Measurements from ENCODE around the gene ZFYVE28.

Gene ZFYVE28

GRCh38 chr4:2340272-2341061 is 78.0 kb downstream of the ZFYVE28 start:
- TF ChIP-seq EZH2phosphoT487 (conservative IDR thresholded peaks at IDR 0.05; ENCODE audit: low read length): no peak
- TF ChIP-seq, protein P1, sequence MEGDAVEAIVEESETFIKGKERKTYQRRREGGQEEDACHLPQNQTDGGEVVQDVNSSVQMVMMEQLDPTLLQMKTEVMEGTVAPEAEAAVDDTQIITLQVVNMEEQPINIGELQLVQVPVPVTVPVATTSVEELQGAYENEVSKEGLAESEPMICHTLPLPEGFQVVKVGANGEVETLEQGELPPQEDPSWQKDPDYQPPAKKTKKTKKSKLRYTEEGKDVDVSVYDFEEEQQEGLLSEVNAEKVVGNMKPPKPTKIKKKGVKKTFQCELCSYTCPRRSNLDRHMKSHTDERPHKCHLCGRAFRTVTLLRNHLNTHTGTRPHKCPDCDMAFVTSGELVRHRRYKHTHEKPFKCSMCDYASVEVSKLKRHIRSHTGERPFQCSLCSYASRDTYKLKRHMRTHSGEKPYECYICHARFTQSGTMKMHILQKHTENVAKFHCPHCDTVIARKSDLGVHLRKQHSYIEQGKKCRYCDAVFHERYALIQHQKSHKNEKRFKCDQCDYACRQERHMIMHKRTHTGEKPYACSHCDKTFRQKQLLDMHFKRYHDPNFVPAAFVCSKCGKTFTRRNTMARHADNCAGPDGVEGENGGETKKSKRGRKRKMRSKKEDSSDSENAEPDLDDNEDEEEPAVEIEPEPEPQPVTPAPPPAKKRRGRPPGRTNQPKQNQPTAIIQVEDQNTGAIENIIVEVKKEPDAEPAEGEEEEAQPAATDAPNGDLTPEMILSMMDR (IDR thresholded peaks at IDR 0.05; ENCODE audit: insufficient read depth, low read length, poor library complexity, severe bottlenecking): no peak
- no peak overlapping the region for H3K27ac ChIP-seq (ENCODE audit: low read depth, low read length)
- H3K9ac ChIP-seq (ENCODE audit: low read length): no peak overlapping the region
- no peaks in the 10 kb centered on the region for H3K36me3 ChIP-seq (ENCODE audit: low read length)
- no peak overlapping the region for H2AFZ ChIP-seq (ENCODE audit: low read depth, low read length, severe bottlenecking)
- no peaks in the 10 kb centered on the region for H3K9me3 ChIP-seq (ENCODE audit: insufficient read depth, low read length)
- H4K20me1 ChIP-seq (ENCODE audit: low read depth, low read length): no peaks in the 10 kb centered on the region
- no peaks in the 10 kb centered on the region for H3K27me3 ChIP-seq (ENCODE audit: low read length)
- H3K79me2 ChIP-seq (ENCODE audit: insufficient read depth, low read length): no peaks in the 10 kb centered on the region
- H3K9me2 ChIP-seq (replicated peaks; ENCODE audit: insufficient read depth, low read length): no peaks in the 10 kb centered on the region
- H3K4me2 ChIP-seq (ENCODE audit: low read depth, low read length, poor library complexity, severe bottlenecking): no peak overlapping the region
- H3K4me3 ChIP-seq (ENCODE audit: insufficient read depth, low read length, poor library complexity, severe bottlenecking): no peak overlapping the region
- H3F3A ChIP-seq (ENCODE audit: insufficient read depth): no peaks in the 10 kb centered on the region

- Histone ChIP-seq H3K79me2 (ENCODE audit: insufficient read depth, low read length) (no peaks in the 10 kb centered on the region), H4K20me1 (ENCODE audit: low read depth, low read length) (no peaks in the 10 kb centered on the region), H3K9me3 (ENCODE audit: insufficient read depth, low read length) (no peaks in the 10 kb centered on the region), H2AFZ (ENCODE audit: low read depth, low read length, severe bottlenecking) (no peak overlapping the region), H3K4me2 (ENCODE audit: low read depth, low read length, poor library complexity, severe bottlenecking) (no peak overlapping the region), H3K27ac (ENCODE audit: low read depth, low read length) (no peak overlapping the region), H3K9me2 (replicated peaks; ENCODE audit: insufficient read depth, low read length) (no peaks in the 10 kb centered on the region), H3K36me3 (ENCODE audit: low read length) (no peaks in the 10 kb centered on the region), H3F3A (ENCODE audit: insufficient read depth) (no peaks in the 10 kb centered on the region), H3K4me3 (ENCODE audit: insufficient read depth, low read length, poor library complexity, severe bottlenecking) (no peak overlapping the region), H3K27me3 (ENCODE audit: low read length) (no peaks in the 10 kb centered on the region), H3K9ac (ENCODE audit: low read length) (no peak overlapping the region)
- TF ChIP-seq, protein P1 (IDR thresholded peaks at IDR 0.05; ENCODE audit: insufficient read depth, low read length, poor library complexity, severe bottlenecking): no peak
- no peak for TF ChIP-seq EZH2phosphoT487 (conservative IDR thresholded peaks at IDR 0.05; ENCODE audit: low read length)
Measured at GRCh38 chr4:2339458-2340271, 78.8 kb downstream of the ZFYVE28 start.

GRCh38 chr4:2338754-2339457 is 79.5 kb downstream of the ZFYVE28 start:
- H4K20me1 ChIP-seq (ENCODE audit: low read depth, low read length): no peaks in the 10 kb centered on the region
- no peaks in the 10 kb centered on the region for H3K9me2 ChIP-seq (replicated peaks; ENCODE audit: insufficient read depth, low read length)
- no peaks in the 10 kb centered on the region for H3K36me3 ChIP-seq (ENCODE audit: low read length)
- H3K79me2 ChIP-seq (ENCODE audit: insufficient read depth, low read length): no peaks in the 10 kb centered on the region
- H3K27ac ChIP-seq (ENCODE audit: low read depth, low read length): no peak overlapping the region
- H3K4me3 ChIP-seq (ENCODE audit: insufficient read depth, low read length, poor library complexity, severe bottlenecking): no peak overlapping the region
- H3K9me3 ChIP-seq (ENCODE audit: insufficient read depth, low read length): no peaks in the 10 kb centered on the region
- H3F3A ChIP-seq (ENCODE audit: insufficient read depth): no peaks in the 10 kb centered on the region
- no peak overlapping the region for H2AFZ ChIP-seq (ENCODE audit: low read depth, low read length, severe bottlenecking)
- H3K9ac ChIP-seq (ENCODE audit: low read length): no peak overlapping the region
- no peak overlapping the region for H3K4me2 ChIP-seq (ENCODE audit: low read depth, low read length, poor library complexity, severe bottlenecking)
- H3K27me3 ChIP-seq (ENCODE audit: low read length): no peaks in the 10 kb centered on the region
- TF ChIP-seq, protein P1 (IDR thresholded peaks at IDR 0.05; ENCODE audit: insufficient read depth, low read length, poor library complexity, severe bottlenecking): no peak
- TF ChIP-seq EZH2phosphoT487 (conservative IDR thresholded peaks at IDR 0.05; ENCODE audit: low read length): no peak

Measured in SU-DHL-6 (cell line).